ENCODE measurements around the gene ATP8A1.

DNA sequence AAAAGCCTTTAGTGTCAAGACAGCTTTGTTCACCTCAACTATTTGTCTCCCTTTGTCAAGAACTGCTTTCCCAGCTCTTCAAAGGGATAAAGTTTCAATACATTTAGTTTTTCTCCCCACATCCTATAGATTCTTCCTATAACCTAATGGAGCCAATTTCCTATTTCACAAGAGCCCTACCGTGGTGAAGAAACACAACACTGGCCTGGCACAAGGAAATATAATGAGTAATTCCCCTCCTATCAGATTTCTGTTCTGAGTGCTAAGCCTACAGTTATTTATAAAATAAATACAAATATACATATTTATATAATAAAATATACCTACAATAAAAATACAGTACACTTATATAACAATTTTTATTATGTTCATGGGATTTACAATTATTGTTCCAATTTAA is 169.7 kb downstream of the ATP8A1 start:
- TF ChIP-seq ZBTB7A (IDR thresholded peaks at IDR 0.05; ENCODE audit: low read depth) (no peak), TAF1 (IDR thresholded peaks at IDR 0.05; ENCODE audit: low read depth) (no peak)
- TF ChIP-seq, protein P1, sequence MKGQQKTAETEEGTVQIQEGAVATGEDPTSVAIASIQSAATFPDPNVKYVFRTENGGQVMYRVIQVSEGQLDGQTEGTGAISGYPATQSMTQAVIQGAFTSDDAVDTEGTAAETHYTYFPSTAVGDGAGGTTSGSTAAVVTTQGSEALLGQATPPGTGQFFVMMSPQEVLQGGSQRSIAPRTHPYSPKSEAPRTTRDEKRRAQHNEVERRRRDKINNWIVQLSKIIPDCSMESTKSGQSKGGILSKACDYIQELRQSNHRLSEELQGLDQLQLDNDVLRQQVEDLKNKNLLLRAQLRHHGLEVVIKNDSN (IDR thresholded peaks at IDR 0.05) = no peak
